MM.1S (cell line): ENCODE measurements around the gene RBMY1A1.
"Not testable (repeated sequence)": the region's sequence is repeated elsewhere in the genome, so short reads cannot be mapped to it uniquely, and the experiment has no call there.

ENCODE experiments used
- CTCF ChIP-seq: fragments of 300-600 bp; sonication (generic); IDR thresholded peaks from 2 replicates; pipeline ENCODE4 v1.5.1; 2016; ENCODE audit warnings: antibody characterized with exemption, low read length, mixed read lengths
- EZH2 ChIP-seq: fragments of 300-600 bp; sonication (generic); optimal IDR thresholded peaks from 2 replicates; pipeline ENCODE3; 2017; ENCODE audit warnings: low read depth, mild to moderate bottlenecking, antibody characterized with exemption, low read length, mixed read lengths
- EZH2phosphoT487 ChIP-seq: fragments of 300-600 bp; sonication (generic); IDR thresholded peaks from 2 replicates; pipeline ENCODE4 v1.6.1; 2018; ENCODE audit warnings: antibody characterized with exemption, low read length

DNA sequence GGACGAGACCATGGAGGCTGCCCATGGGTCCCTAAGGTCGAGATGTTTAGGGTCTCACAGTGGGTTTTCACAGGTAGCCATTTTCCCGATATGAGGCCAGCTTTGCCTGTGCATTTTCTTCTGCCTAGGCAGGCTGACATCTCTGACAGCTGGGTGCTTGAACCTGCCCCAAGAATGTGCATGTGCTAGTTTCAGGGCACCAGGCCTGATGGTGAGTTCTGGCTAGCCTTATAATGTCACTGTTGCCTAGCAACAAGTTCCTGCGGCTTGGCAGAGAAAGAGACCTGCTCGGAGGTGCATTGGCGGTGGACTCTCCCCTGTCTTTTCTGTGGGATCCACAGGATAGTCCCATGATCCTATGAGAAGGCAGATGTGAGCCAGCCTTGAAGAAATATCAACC is 51.8 kb downstream of the RBMY1A1 start:
- not testable (repeated sequence) for TF ChIP-seq CTCF, EZH2, EZH2phosphoT487
